NCI-H526 (cell line): Measurements from ENCODE around the gene PM20D1.
A peak's percentile ranks its signal among the peaks of the same experiment; 100 is the strongest.

Experiments used
- DNase-seq, 2 experiments: peaks; one replicate each; lab custom pipeline; 2025; lab: John Stamatoyannopoulos, UW

PM20D1 gene

GRCh38 chr1:205840146-205840923 is 9.6 kb downstream of the PM20D1 start:
- no peak for DNase-seq

DNA sequence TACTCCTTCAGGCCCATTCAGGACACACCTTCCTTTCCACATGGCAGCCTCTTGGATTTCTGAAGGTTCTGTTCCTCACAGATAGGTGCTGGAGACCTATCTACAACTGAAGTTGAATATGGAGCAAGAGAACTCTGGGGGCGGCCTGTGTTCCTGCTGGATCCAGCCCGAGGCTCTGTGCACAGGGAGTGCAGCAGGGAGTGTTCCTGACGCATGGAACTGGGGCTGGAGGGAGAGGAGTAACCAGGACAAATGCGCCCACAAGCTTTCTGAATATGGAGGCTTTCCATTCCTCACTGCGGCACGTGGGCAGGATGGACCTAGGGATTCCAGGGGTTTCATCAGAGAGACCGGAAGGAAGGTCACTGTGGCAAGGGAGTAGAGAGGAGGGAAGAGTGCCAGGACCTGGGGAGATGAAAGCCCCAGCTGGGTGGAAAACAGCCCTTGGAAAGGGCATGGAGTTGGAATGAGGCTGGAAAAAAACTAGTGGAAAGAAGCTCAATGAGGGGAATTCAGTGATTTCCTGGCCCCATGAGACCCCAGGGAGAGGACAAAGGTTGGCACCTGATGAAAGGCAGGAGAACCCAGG is 12.5 kb downstream of the PM20D1 start:
- DNase-seq, result no peak

DNA sequence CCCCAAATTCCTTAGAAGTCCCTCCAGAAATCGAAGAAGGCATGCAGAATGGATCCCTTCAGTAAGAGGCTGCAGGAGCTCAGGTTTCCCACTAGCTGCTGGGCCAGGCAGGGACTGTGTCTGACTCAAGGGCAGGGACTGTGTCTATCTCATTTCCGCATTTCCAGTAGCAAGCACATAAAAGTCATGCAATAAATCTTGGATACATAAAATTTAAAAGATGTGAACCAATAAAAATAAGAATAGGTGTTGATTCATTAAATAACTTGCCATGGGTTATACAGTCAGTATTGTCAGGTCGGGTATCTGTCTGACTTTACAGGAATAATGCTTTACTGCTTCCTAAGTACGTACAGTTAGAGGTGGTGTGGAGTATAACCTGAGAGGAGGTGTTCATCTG is 15.2 kb downstream of the PM20D1 start:
- DNase-seq, result no peak

DNA sequence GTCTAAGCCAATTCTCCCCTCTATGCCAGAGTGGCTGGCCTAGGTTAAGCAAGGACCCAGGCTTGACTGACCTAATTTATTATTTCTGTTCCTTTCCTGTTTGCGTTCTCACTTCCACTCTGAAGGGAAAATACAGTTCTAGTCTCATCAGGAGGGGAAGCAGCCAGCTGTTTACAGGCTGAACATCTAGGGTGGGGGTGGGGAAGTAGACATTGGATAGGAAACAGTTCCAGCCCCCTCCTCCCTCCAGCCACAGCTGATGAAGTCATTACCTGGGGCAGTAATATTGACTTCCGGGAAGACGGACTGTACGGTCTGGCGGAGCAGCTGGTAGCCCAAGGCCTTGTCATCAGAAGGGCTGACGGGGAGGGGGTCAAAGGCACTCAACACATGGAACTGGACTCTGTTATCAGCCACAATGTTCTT is 17.6 kb downstream of the PM20D1 start:
- no peak for DNase-seq

DNA sequence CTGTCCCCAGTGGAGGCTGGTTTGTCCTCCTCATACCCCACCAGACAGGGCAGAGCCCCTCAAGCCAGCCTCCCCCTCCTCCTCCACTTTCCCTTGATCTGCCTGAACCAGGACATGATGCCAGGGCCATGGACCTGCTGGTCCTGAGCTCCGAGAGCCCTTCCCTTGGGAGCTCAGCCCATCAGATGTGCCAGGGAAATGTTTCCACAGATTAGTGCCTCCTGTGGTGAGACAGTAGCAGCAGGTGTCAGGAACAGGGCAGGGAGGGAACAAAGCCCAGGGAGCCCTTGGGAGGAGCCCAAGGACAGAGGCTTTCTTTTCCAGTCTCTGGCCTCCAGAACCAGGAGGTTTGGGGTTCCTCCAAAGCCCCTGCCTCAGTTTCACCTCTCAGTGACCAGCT is 22.3 kb downstream of the PM20D1 start:
- peak in 1 of 2 experiments; percentile 42 for DNase-seq

- DNase-seq, result no peak
These were observed 22.9 kb downstream of the PM20D1 start for GRCh38 chr1:205826995-205827394.

GRCh38 chr1:205826016-205826806 is 23.7 kb downstream of the PM20D1 start:
- no peak for DNase-seq

GRCh38 chr1:205824180-205824579 is 25.8 kb downstream of the PM20D1 start:
- no peak for DNase-seq

- DNase-seq, result peak in 1 of 2 experiments; percentile 13
These were observed 26.7 kb downstream of the PM20D1 start for GRCh38 chr1:205823260-205823659.

GRCh38 chr1:205822397-205822796 is 27.5 kb downstream of the PM20D1 start:
- DNase-seq, result no peak

- DNase-seq, result no peak
These were observed 31.9 kb downstream of the PM20D1 start for GRCh38 chr1:205817988-205818387.

DNA sequence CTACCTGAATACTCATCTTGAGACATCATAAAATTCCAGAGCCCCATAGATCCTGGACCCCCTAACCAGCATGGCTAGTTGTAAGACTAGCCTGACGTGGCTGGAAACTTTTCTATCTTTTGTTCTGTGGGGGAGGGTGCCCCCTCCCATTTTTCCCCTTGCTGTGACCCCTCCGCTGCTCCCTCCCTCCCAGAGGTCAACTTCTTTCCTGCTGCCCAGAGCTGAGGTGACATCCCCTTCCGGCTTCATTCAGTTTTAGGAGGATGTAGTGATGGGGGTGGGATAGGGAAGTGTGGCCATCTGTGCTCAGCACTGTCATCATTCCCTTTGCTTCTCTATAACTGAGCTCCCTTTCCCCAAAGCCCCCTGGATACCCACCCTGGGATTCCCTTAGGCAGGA is 32.6 kb downstream of the PM20D1 start:
- no peak for DNase-seq

DNA sequence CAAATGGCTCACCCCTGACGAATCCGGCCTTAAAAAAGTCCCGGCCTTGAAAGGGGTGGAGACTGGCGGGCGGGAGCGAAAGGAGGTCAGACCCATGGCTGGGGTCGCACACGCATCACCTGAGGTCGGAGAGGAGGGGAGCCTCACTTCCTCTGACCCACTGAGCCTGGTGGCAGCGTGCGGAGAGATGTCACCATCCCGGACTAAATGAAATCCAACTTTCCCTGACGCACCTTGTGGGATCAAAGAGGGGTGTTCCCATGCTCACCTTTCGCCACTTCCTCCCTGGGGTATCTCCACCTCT is 36.2 kb downstream of the PM20D1 start:
- DNase-seq, result peak in 1 of 2 experiments; percentile 33

DNA sequence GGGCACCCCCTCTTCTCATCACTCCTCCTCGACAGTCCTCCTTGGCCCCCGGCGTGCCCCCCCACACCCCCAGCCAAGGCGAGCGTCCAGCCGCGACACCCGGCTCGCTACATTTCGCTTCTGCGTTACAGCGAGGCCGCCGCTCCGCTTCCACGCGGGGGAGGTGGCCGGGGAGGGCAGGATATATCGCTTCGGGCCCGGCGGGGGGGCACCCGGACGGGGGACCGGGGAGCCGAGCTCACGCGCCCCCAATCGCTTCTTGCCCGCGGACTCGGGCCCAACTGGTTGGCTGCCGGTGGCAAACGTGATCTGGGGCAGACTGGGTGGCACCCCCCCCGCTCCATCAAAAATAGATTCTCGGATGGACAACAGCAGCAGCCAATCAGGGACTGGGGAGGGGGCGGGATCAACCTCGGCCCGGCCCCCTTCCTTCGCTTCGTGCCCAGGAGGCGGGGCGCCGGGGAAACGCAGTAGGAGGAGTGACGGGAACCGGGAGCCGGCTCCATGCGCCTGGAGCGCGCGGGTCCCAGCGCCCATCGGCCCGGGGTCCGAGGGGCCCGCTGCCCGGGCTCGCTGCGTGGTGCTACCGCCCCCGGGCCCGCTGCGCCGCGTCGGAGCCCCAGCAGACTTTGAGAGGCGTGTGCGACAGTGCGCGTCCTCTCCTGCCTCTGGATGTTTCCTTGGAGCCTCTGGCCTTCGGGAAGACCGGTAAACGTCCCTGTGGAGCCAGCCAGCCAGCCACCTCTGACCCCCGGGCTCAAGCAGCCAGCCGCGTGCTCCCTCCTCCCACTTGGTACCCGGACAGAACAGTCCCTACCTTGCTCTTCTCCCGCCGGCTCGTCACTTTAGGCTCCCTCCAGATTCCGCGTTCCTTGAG is 36.8 kb downstream of the PM20D1 start, which contains the start of gene SLC41A1:
TSS of gene SLC41A1 (minus strand) at position 321 of the 877 bp plus-strand sequence. CDS start 2,757 bp downstream, outside the sequence.
- DNase-seq, result peak; percentile 74 to 91

DNA sequence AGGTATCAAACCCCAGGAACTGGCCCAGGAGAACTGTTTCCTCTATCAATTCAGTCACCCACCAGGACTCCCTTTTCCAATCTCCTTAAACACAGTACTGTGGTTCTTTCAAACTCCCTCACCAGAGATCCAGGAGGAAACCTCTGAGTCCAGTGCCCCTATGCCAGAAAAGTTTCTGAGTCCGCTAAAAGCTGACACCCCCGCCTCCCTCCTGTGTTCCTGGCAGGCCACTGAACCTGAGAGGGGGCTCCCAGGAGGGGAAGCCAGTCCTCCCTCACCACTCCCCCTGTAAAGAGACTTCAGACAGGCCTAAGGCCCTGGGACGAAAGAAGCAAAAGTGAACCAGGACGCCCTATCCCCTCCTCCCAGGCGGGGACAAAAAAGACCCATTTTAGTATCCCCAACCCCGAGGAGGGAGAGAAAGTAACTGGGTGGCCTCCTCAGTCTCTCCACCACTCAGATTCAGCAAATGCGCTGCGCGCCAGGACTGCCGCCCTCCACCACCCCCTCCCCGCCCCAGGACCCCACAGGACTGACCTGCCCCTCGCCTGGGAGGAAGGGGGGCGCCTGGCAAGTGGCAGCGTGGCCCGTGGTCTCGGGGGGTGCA is 37.6 kb downstream of the PM20D1 start:
- DNase-seq, result peak in 1 of 2 experiments; percentile 42

- DNase-seq, result peak in 1 of 2 experiments; percentile 4
These were observed 38.3 kb downstream of the PM20D1 start for GRCh38 chr1:205811660-205812059.

DNA sequence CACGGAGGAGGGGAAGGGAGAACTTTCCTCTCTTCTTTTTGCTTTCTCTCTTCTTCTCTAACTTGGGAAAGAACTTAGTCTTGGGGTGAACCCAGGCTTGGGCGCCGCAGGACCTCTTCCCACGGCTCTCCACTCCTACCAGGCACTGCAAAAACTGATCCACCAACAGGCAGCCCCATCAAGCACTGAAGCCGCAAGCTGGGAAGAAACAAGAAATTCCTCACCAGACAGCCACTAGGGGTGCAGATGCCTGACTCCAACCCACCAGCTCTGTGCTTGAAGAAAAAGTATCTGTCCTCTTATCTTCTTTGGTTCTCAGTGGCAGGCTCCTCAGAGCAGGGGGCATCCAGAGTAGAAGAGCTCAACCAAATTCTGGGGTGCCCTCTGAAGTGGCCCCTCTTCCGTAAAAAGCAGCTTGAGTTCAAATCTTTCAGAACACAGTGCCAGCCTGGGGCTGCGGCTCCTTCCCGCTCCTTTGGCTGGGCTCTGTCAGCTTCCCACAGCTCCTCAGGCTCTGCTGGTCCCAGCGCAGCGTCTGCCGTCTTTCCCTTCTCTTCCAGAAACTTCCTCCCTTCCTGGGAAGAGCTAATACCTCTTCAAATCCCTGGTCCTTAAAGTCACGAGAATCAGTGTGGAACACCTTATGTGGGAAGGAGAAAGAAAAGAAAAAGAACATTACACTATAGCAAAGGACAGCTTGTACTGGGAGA is 39.3 kb downstream of the PM20D1 start:
- peak in 1 of 2 experiments; percentile 28 for DNase-seq

GRCh38 chr1:205809942-205810345 is 40.0 kb downstream of the PM20D1 start:
- no peak for DNase-seq

- no peak for DNase-seq
These were observed 40.5 kb downstream of the PM20D1 start for GRCh38 chr1:205809469-205809868.

DNA sequence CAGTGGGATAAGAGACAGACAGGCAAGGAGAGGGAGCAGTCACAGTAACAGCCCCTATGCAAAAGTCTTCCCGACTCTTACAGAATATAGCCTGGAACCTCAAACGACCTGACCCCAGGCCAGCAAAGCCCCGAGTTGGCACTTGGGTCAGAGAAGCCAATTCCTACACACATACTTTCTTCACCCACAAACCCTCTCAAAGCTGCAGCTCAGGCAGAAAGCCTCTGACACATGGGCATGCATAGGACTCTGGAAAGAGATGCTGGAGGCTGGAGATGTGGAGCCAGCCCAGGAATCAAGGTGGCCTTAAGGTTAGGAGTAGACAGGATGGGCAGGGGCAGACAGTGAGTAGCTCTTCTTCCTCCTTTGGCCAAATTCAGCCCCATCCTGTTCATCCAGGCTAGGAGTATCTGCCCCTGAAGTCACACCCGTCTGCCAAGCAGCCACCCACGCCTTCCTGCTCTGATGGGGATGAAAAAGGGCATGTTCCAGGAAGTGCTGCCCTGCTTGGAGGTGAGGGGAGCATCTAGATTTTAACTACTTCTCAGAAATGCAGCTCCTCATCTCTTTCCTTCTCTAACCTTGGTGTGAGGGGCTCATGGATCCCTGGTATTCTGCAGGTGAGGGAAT is 44.7 kb downstream of the PM20D1 start:
- no peak for DNase-seq
